ENCODE data around the gene COA5.

COA5 gene

GRCh38 chr2:98558852-98559530, 49.3 kb downstream of the COA5 start:
- Histone ChIP-seq H3K9me3 (ENCODE audit: control insufficient read depth, low read depth, low read length) (no peaks in the 10 kb centered on the region), H3K4me1 (ENCODE audit: control insufficient read depth, low read depth, low read length) (no peaks in the 10 kb centered on the region), H3K4me3 (ENCODE audit: low read length) (no peak overlapping the region), H3K27ac (ENCODE audit: low read length) (no peak overlapping the region), H3K9ac (ENCODE audit: low read length) (no peak overlapping the region), H3K36me3 (ENCODE audit: control insufficient read depth, low read depth, low read length) (peaks cover 56% of the 10 kb centered on the region), H3K27me3 (ENCODE audit: control insufficient read depth, insufficient read depth, low read length) (no peaks in the 10 kb centered on the region)

DNA sequence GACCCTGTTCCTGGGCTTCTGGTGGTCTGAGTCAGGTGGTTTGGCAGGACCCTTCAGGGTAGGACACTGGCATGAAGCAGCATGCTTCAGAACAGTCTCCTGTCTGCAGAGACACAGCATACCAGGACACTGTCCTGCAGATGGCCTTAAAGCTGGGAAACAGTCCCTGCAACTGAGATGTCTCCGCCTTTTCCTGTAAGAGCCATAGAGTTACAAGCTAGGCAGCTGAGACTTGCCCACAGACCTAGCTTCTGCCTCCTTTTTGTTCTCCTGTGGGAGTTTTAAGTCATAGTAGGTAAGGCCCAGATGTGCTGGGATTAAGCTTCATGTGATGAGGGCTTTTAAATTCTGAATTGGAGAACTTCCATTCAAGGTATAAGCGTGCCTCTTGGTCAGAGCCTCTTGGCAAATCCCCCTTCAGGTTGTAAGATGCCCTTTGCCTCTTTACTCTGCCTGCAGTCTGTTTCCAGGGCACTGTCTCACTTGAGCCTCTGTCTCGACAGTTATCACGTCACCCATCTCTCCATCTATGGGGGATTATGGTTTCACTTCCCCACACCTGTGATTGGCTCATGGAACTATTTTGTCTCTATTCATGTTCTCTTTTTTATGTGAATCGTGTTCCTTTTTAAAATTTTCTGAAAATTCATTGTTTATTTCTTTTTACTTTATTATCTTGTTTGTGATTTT, 51.8 kb downstream of the COA5 start:
- H3K27ac ChIP-seq (ENCODE audit: low read length), result no peak overlapping the region
- H3K9ac ChIP-seq (ENCODE audit: low read length), result no peak overlapping the region
- peaks cover 67% of the 10 kb centered on the region for H3K36me3 ChIP-seq (ENCODE audit: control insufficient read depth, low read depth, low read length)

DNA sequence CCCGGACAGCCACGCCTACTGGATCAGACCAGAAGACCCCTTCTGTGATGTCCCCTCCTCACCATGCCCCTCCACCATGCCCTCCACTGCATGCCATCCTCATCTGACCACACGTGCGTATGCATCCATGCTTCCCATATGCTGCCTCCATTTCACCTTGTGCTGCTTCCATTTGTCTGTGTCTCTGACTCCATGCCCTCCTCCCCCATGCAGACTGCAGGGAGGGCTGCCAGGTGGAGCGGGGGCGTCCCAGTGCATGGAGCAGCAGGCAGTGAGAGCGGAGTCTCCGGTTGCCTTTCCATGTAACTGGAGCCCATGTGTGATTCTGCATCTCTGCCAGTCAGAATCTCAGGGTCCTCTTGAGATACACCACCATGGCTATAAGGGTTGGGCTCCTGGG, 52.6 kb downstream of the COA5 start:
- no peak overlapping the region for H3K9ac ChIP-seq (ENCODE audit: low read length)
- H3K27ac ChIP-seq (ENCODE audit: low read length), result no peak overlapping the region
- H3K4me1 ChIP-seq (ENCODE audit: control insufficient read depth, low read depth, low read length), result no peaks in the 10 kb centered on the region
- no peaks in the 10 kb centered on the region for H3K9me3 ChIP-seq (ENCODE audit: control insufficient read depth, low read depth, low read length)
- H3K4me3 ChIP-seq (ENCODE audit: low read length), result no peak overlapping the region
- H3K36me3 ChIP-seq (ENCODE audit: control insufficient read depth, low read depth, low read length), result peaks cover 67% of the 10 kb centered on the region
- no peaks in the 10 kb centered on the region for H3K27me3 ChIP-seq (ENCODE audit: control insufficient read depth, insufficient read depth, low read length)

More for the DNA sequence above, 51.8 kb downstream of the COA5 start:
- Histone ChIP-seq H3K4me3 (ENCODE audit: low read length) (no peak overlapping the region), H3K27me3 (ENCODE audit: control insufficient read depth, insufficient read depth, low read length) (no peaks in the 10 kb centered on the region), H3K9me3 (ENCODE audit: control insufficient read depth, low read depth, low read length) (no peaks in the 10 kb centered on the region), H3K4me1 (ENCODE audit: control insufficient read depth, low read depth, low read length) (no peaks in the 10 kb centered on the region)

GRCh38 chr2:98554116-98554861, 54.0 kb downstream of the COA5 start:
- Histone ChIP-seq H3K27ac (ENCODE audit: low read length) (no peak overlapping the region), H3K4me1 (ENCODE audit: control insufficient read depth, low read depth, low read length) (no peaks in the 10 kb centered on the region), H3K9me3 (ENCODE audit: control insufficient read depth, low read depth, low read length) (no peaks in the 10 kb centered on the region), H3K27me3 (ENCODE audit: control insufficient read depth, insufficient read depth, low read length) (no peaks in the 10 kb centered on the region), H3K9ac (ENCODE audit: low read length) (no peak overlapping the region), H3K4me3 (ENCODE audit: low read length) (no peak overlapping the region), H3K36me3 (ENCODE audit: control insufficient read depth, low read depth, low read length) (peaks cover 60% of the 10 kb centered on the region)

GRCh38 chr2:98552499-98553179, 55.7 kb downstream of the COA5 start:
- H3K4me1 ChIP-seq (ENCODE audit: control insufficient read depth, low read depth, low read length), result no peaks in the 10 kb centered on the region
- no peak overlapping the region for H3K9ac ChIP-seq (ENCODE audit: low read length)
- peaks cover 54% of the 10 kb centered on the region for H3K36me3 ChIP-seq (ENCODE audit: control insufficient read depth, low read depth, low read length)
- H3K9me3 ChIP-seq (ENCODE audit: control insufficient read depth, low read depth, low read length), result no peaks in the 10 kb centered on the region
- no peak overlapping the region for H3K27ac ChIP-seq (ENCODE audit: low read length)
- H3K27me3 ChIP-seq (ENCODE audit: control insufficient read depth, insufficient read depth, low read length), result no peaks in the 10 kb centered on the region
- no peak overlapping the region for H3K4me3 ChIP-seq (ENCODE audit: low read length)

GRCh38 chr2:98551316-98551715, 57.0 kb downstream of the COA5 start:
- H3K4me1 ChIP-seq (ENCODE audit: control insufficient read depth, low read depth, low read length), result no peaks in the 10 kb centered on the region
- no peak overlapping the region for H3K27ac ChIP-seq (ENCODE audit: low read length)
- H3K4me3 ChIP-seq (ENCODE audit: low read length), result no peak overlapping the region
- no peaks in the 10 kb centered on the region for H3K27me3 ChIP-seq (ENCODE audit: control insufficient read depth, insufficient read depth, low read length)
- H3K9me3 ChIP-seq (ENCODE audit: control insufficient read depth, low read depth, low read length), result no peaks in the 10 kb centered on the region
- peaks cover 56% of the 10 kb centered on the region for H3K36me3 ChIP-seq (ENCODE audit: control insufficient read depth, low read depth, low read length)
- H3K9ac ChIP-seq (ENCODE audit: low read length), result no peak overlapping the region

GRCh38 chr2:98550165-98550564, 58.1 kb downstream of the COA5 start:
- H3K27ac ChIP-seq (ENCODE audit: low read length), result no peak overlapping the region
- peaks cover 52% of the 10 kb centered on the region for H3K36me3 ChIP-seq (ENCODE audit: control insufficient read depth, low read depth, low read length)
- H3K9ac ChIP-seq (ENCODE audit: low read length), result no peak overlapping the region
- no peaks in the 10 kb centered on the region for H3K27me3 ChIP-seq (ENCODE audit: control insufficient read depth, insufficient read depth, low read length)
- H3K4me1 ChIP-seq (ENCODE audit: control insufficient read depth, low read depth, low read length), result no peaks in the 10 kb centered on the region
- no peak overlapping the region for H3K4me3 ChIP-seq (ENCODE audit: low read length)
- H3K9me3 ChIP-seq (ENCODE audit: control insufficient read depth, low read depth, low read length), result no peaks in the 10 kb centered on the region

Measured in iPS-18a (cell line).